ENCODE measurements around the gene G0S2.

G0S2 gene

GRCh38 chr1:209674957-209675564 lies at the start of gene G0S2:
Gene G0S2, plus strand, starts transcription at chr1:209675412. Its CDS starts 273 bp downstream, at chr1:209675685.
- DNase-seq, result no peak

GRCh38 chr1:209625791-209626285 lies 49.4 kb upstream of the G0S2 start:
- DNase-seq, result no peak

- DNase-seq, result no peak
Observed at GRCh38 chr1:209626346-209627026, 48.7 kb upstream of the G0S2 start.

GRCh38 chr1:209627027-209627731 lies 48.0 kb upstream of the G0S2 start:
- DNase-seq, result no peak

GRCh38 chr1:209627732-209628196 lies 47.4 kb upstream of the G0S2 start:
- DNase-seq, result peak; percentile 64

GRCh38 chr1:209628618-209629299 lies 46.5 kb upstream of the G0S2 start:
- DNase-seq, result no peak

- DNase-seq, result no peak
Observed at GRCh38 chr1:209629621-209630382, 45.4 kb upstream of the G0S2 start.

GRCh38 chr1:209630383-209631225 lies 44.6 kb upstream of the G0S2 start:
- DNase-seq, result no peak

- DNase-seq, result no peak
Observed at GRCh38 chr1:209633335-209633997, 41.7 kb upstream of the G0S2 start.

- no peak for DNase-seq
Observed at GRCh38 chr1:209634005-209634737, 41.0 kb upstream of the G0S2 start.

GRCh38 chr1:209635850-209636249 lies 39.4 kb upstream of the G0S2 start:
- no peak for DNase-seq

- no peak for DNase-seq
Observed at GRCh38 chr1:209641832-209642172, 33.4 kb upstream of the G0S2 start.

- no peak for DNase-seq
Observed at GRCh38 chr1:209642816-209643215, 32.4 kb upstream of the G0S2 start.

GRCh38 chr1:209643285-209644020 lies 31.8 kb upstream of the G0S2 start:
- no peak for DNase-seq

- peak; percentile 74 for DNase-seq
Observed at GRCh38 chr1:209645574-209646452, 29.4 kb upstream of the G0S2 start.

- DNase-seq, result no peak
Observed at GRCh38 chr1:209646558-209646957, 28.7 kb upstream of the G0S2 start.

GRCh38 chr1:209647156-209647555 lies 28.1 kb upstream of the G0S2 start:
- DNase-seq, result no peak

- DNase-seq, result no peak
Observed at GRCh38 chr1:209648346-209648745, 26.9 kb upstream of the G0S2 start.

Measured in DMS 273 treated with DMSO at 0.1 percent for 48 hours (cell line).